GM23248 (cell line): ENCODE measurements around the gene SLC12A7. TPM values are rescaled to one million over a fixed set of nuclear protein-coding genes. Genes with fewer than 3 reads are reported as not detected.

Experiments
- DNase-seq: peaks from one replicate; pipeline ENCODE4 v3.0.0-alpha.2; 2015
- H2AFZ ChIP-seq: fragments of 200-600 bp; sonication (generic); 2 replicates; pipeline ENCODE4 v1.6.1; 2016; ENCODE audit warnings: antibody characterized with exemption
- H3F3A ChIP-seq: fragments of 200-600 bp; sonication (generic); 2 replicates; pipeline ENCODE4 v1.6.1; 2016; ENCODE audit warnings: mild to moderate bottlenecking, antibody characterized with exemption, mixed run types; ENCODE audit not compliant: insufficient read depth
- H3K27ac ChIP-seq: fragments of 200-600 bp; sonication (generic); 2 replicates; pipeline ENCODE4 v1.5.1; 2016; ENCODE audit warnings: mild to moderate bottlenecking
- H3K27me3 ChIP-seq: fragments of 200-600 bp; sonication (generic); replicated peaks from 2 replicates; pipeline ENCODE4 v1.6.1; 2016; ENCODE audit warnings: mild to moderate bottlenecking; ENCODE audit not compliant: insufficient read depth
- H3K36me3 ChIP-seq: fragments of 200-600 bp; sonication (generic); 2 replicates; pipeline ENCODE4 v1.6.1; 2016; ENCODE audit warnings: low read depth, mild to moderate bottlenecking
- H3K4me1 ChIP-seq: fragments of 200-600 bp; sonication (generic); 2 replicates; pipeline ENCODE4 v1.6.1; 2016; ENCODE audit warnings: mild to moderate bottlenecking; ENCODE audit not compliant: insufficient read depth
- H3K4me2 ChIP-seq: fragments of 200-600 bp; sonication (generic); one replicate; pipeline ENCODE4 v1.6.1; 2016; ENCODE audit warnings: mild to moderate bottlenecking; ENCODE audit not compliant: unreplicated experiment
- H3K4me3 ChIP-seq: fragments of 200-600 bp; sonication (generic); 2 replicates; pipeline ENCODE4 v1.5.1; 2016; ENCODE audit warnings: mild to moderate bottlenecking
- H3K79me2 ChIP-seq: fragments of 200-600 bp; sonication (generic); 2 replicates; pipeline ENCODE4 v1.6.1; 2016; ENCODE audit warnings: mild to moderate bottlenecking; ENCODE audit not compliant: insufficient read depth
- H3K9ac ChIP-seq: fragments of 200-600 bp; sonication (generic); 2 replicates; pipeline ENCODE4 v1.6.1; 2016; ENCODE audit warnings: mild to moderate bottlenecking
- H3K9me2 ChIP-seq: fragments of 200-600 bp; sonication (generic); 2 replicates; pipeline ENCODE4 v1.6.1; 2016; ENCODE audit warnings: mixed run types, mild to moderate bottlenecking, moderate library complexity; ENCODE audit not compliant: insufficient read depth
- H3K9me3 ChIP-seq: fragments of 200-600 bp; sonication (generic); one replicate; pipeline ENCODE4 v1.6.1; 2017; ENCODE audit warnings: low read depth
- H4K20me1 ChIP-seq: fragments of 200-600 bp; sonication (generic); 2 replicates; pipeline ENCODE4 v1.6.0; 2016; ENCODE audit not compliant: insufficient read depth
- EZH2 ChIP-seq: fragments of 200-600 bp; sonication (generic); IDR thresholded peaks from 2 replicates; pipeline ENCODE4 v1.6.1; 2018; ENCODE audit warnings: antibody characterized with exemption, mild to moderate bottlenecking; ENCODE audit not compliant: insufficient read depth, poor library complexity, severe bottlenecking
- EZH2phosphoT487 ChIP-seq: fragments of 200-600 bp; sonication (generic); IDR thresholded peaks from 2 replicates; pipeline ENCODE4 v1.6.1; 2018; ENCODE audit warnings: antibody characterized with exemption, moderate library complexity, mild to moderate bottlenecking, low read depth; ENCODE audit not compliant: insufficient read depth
- WGBS, 2 experiments: methylation state at CpG; one replicate each; pipeline ENCODE4 v1.1.6; 2015 to 2017; ENCODE audit warnings: low lambda C conversion rate in 2 of 2, low coverage in 1 of 2; ENCODE audit errors: missing lambda C conversion rate in 2 of 2; 5-methylcytosine and 5-hydroxymethylcytosine counted together
- in situ Hi-C: fragments of 300-500 bp; cut with MboI; formaldehyde crosslinking; loops from 2 replicates; pipeline ENCODE4 v1.15.0; 2020
- polyA plus RNA-seq: library from polyadenylated mRNA; unstranded; fragments of >200 nt; fragmentation: Nextera tagmentation; extraction: Ambion mirVana; gene quantifications from 2 replicates; pipeline ENCODE4 v1.2.1, GENCODE V29; 2016
- total RNA-seq: library from RNA; depleted of rRNA; stranded (reverse); fragments of >200 nt; shearing (Covaris generic); gene quantifications from 2 replicates; pipeline ENCODE4 v1.2.3, GENCODE V29; 2014

Gene SLC12A7
- total and polyA plus RNA-seq, 2 experiments from 2014 or later: 0.75 to 1.9 TPM

GRCh38 chr5:1010181-1010510, 101.7 kb downstream of the SLC12A7 start:
- H3K36me3 ChIP-seq: no peaks in the 10 kb centered on the region
- in situ Hi-C loops: no loop called here
- no peaks in the 10 kb centered on the region for H3K9me2 ChIP-seq
- no peaks in the 10 kb centered on the region for H4K20me1 ChIP-seq
- H3K4me1 ChIP-seq: no peaks in the 10 kb centered on the region
- H3K27me3 ChIP-seq: peaks cover 50% of the 10 kb centered on the region
- TF ChIP-seq EZH2phosphoT487: no peak
- no peak for TF ChIP-seq EZH2
- no peaks in the 10 kb centered on the region for H3K79me2 ChIP-seq
- H3K9ac ChIP-seq: no peak overlapping the region
- no peaks in the 10 kb centered on the region for H3K9me3 ChIP-seq
- no peak overlapping the region for H3K27ac ChIP-seq
- DNase-seq: no peak
- 65 to 66% methylated on average over 4 of the region's 4 CpGs for WGBS, 2 experiments
- no peak overlapping the region for H3K4me2 ChIP-seq
- H3F3A ChIP-seq: no peaks in the 10 kb centered on the region
- H3K4me3 ChIP-seq: no peak overlapping the region
- H2AFZ ChIP-seq: no peak overlapping the region

DNA sequence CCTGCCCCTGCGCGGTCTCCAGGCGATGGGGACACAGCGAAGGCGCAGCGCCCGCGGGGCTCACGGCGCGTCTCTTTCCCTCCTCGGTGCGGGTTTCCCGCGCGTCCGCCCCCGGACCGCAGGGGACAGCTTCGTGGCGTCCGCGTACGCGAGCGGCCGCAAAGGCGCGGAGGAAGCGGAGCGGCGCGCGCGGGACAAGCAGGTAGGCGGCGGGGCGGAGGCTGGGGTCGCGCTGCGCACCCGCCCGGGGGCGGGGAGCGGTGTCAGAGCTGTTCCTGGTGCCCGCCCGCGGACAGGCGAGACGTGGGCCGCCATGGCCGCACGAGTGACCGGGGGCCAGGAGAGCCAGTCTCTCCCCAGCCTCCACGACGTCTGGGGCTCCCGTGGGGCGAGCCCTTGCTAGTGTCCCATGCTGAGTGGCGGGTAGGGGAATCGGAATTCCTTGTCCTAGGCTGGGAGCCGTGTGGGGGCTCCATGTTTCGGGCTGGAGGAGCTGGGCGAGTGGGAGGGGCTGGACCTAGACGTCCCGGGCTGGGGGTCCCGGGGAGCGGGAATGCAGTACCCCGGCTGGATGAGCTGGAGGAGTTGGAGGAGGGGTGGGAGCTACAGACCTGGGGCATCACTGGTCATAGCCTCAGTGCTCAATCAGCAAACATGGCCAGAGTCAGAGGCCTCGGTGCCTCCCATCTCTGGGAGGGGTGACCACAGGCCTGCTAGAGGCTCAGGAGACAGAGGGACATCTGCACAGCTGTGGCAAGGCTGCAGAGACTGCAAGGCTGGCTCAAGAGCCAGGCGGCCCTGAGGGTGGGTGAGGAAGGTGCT, 102.3 kb downstream of the SLC12A7 start:
- H4K20me1 ChIP-seq: no peaks in the 10 kb centered on the region
- no peak overlapping the region for H3K4me2 ChIP-seq
- no peaks in the 10 kb centered on the region for H3K36me3 ChIP-seq
- H3K79me2 ChIP-seq: no peaks in the 10 kb centered on the region
- H3K9me3 ChIP-seq: no peaks in the 10 kb centered on the region
- H3K4me3 ChIP-seq: no peak overlapping the region
- H3F3A ChIP-seq: no peaks in the 10 kb centered on the region
- peaks cover 50% of the 10 kb centered on the region for H3K27me3 ChIP-seq
- no peak overlapping the region for H2AFZ ChIP-seq
- in situ Hi-C loops: no loop called here
- no peaks in the 10 kb centered on the region for H3K9me2 ChIP-seq
- no peaks in the 10 kb centered on the region for H3K4me1 ChIP-seq
- WGBS, 2 experiments: 6 to 9% methylated on average over 43 to 53 of the region's 70 CpGs
- H3K9ac ChIP-seq: no peak overlapping the region
- no peak for TF ChIP-seq EZH2phosphoT487
- peak; percentile 74 for TF ChIP-seq EZH2
- DNase-seq: no peak
- H3K27ac ChIP-seq: no peak overlapping the region

DNA sequence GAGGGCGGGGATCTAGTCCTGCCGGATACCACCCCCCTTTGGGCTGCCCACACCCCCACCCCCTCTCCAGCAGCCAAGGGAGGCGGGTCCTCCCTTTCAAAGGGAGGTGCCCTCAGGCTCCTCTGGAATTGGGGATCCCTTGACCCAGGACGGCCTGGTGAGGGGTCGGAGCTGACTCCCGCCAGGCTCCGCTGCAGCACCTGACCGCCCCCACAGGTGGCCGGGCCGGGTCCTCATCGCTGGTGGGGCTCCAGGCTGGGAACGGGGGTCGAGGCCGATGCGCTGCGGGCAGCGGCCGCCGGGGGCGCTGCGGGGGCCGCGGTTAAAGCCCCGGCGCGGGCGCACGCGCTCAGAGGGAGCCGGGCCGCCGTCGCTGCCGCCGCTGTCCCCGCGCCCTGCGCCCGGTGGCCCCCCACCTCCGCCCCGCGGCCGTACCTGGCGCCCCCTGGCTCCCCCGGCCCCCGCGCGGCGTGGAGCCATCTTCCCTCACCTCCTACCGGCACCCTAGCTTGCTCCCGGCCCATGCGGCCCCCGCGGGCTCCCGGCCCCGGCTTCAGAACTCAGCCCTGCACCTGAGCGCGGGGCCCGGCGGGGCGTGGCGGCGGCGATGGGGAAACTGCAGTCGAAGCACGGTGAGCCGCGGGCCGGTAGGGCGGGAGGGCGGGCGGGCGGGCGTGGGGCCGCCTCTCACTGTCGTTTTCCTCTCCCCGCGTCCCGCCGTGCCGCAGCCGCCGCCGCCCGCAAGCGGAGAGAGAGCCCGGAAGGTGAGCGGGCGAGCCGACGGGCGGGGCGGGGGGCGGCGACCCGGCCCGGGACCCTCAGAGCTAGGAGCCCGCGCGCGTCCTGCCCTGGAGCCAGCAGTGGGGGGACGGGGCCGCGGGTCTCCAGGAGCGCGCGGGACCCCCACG, 103.2 kb downstream of the SLC12A7 start, which contains the start of gene NKD2:
Gene NKD2, plus strand, starts transcription at position 352 of the 908 bp plus-strand sequence. Its CDS starts 256 bp downstream, at position 608.
- H3K9ac ChIP-seq: no peak within 1 kb of the TSS
- in situ Hi-C loops: no loop called here
- H3K79me2 ChIP-seq: no peaks in the 10 kb centered on the region
- H3K4me2 ChIP-seq: no peak within 1 kb of the TSS
- H4K20me1 ChIP-seq: no peaks in the 10 kb centered on the region
- WGBS, 2 experiments: 3% methylated on average over 26 to 41 of the region's 108 CpGs
- H3K4me3 ChIP-seq: no peak within 1 kb of the TSS
- no peak within 1 kb of the TSS for H2AFZ ChIP-seq
- H3K4me1 ChIP-seq: no peaks in the 10 kb centered on the region
- no peaks in the 10 kb centered on the region for H3K9me3 ChIP-seq
- no peaks in the 10 kb centered on the region for H3F3A ChIP-seq
- no peak within 1 kb of the TSS for H3K27ac ChIP-seq
- peak; percentile 56 for DNase-seq
- no peaks in the 10 kb centered on the region for H3K36me3 ChIP-seq
- H3K27me3 ChIP-seq: peaks cover 50% of the 10 kb centered on the region
- no peaks in the 10 kb centered on the region for H3K9me2 ChIP-seq
- TF ChIP-seq EZH2 (no peak), EZH2phosphoT487 (no peak)

- H3K4me2 ChIP-seq: no peak overlapping the region
- H3K27ac ChIP-seq: no peak overlapping the region
- H3K4me3 ChIP-seq: no peak overlapping the region
- no peak for DNase-seq
- no peaks in the 10 kb centered on the region for H3K9me2 ChIP-seq
- no peaks in the 10 kb centered on the region for H3K4me1 ChIP-seq
- no peaks in the 10 kb centered on the region for H3K9me3 ChIP-seq
- TF ChIP-seq EZH2phosphoT487 (no peak), EZH2 (no peak)
- no peaks in the 10 kb centered on the region for H3F3A ChIP-seq
- no peak overlapping the region for H3K9ac ChIP-seq
- H3K79me2 ChIP-seq: no peaks in the 10 kb centered on the region
- H3K36me3 ChIP-seq: no peaks in the 10 kb centered on the region
- no peaks in the 10 kb centered on the region for H4K20me1 ChIP-seq
- in situ Hi-C loops: no loop called here
- whole genome bisulfite sequencing, 2 experiments: 54 to 61% methylated on average over 16 to 23 of the region's 23 CpGs
- H3K27me3 ChIP-seq: peaks cover 50% of the 10 kb centered on the region
- H2AFZ ChIP-seq: no peak overlapping the region
Measured at GRCh38 chr5:1007681-1008450, 104.0 kb downstream of the SLC12A7 start.
